Cortex of kidney (tissue), 1 donor: ENCODE data around the gene TRABD2B.

Source experiments
- DNase-seq: peaks from one replicate; lab custom pipeline; 2025; lab: John Stamatoyannopoulos, UW

The TRABD2B gene

GRCh38 chr1:47992720-47993415 lies 4.3 kb downstream of the TRABD2B start:
- no peak for DNase-seq

- DNase-seq = no peak
Measured at GRCh38 chr1:47991673-47992072, 5.5 kb downstream of the TRABD2B start.

GRCh38 chr1:47991187-47991586 lies 6.0 kb downstream of the TRABD2B start:
- DNase-seq = no peak

- no peak for DNase-seq
Measured at GRCh38 chr1:47990286-47990685, 6.9 kb downstream of the TRABD2B start.

- no peak for DNase-seq
Measured at GRCh38 chr1:47987601-47988000, 9.6 kb downstream of the TRABD2B start.

- DNase-seq = no peak
Measured at GRCh38 chr1:47986761-47987200, 10.4 kb downstream of the TRABD2B start.

- no peak for DNase-seq
Measured at GRCh38 chr1:47985018-47985417, 12.2 kb downstream of the TRABD2B start.

- DNase-seq = no peak
Measured at GRCh38 chr1:47984175-47984789, 12.9 kb downstream of the TRABD2B start.

- DNase-seq = no peak
Measured at GRCh38 chr1:47983691-47984090, 13.5 kb downstream of the TRABD2B start.

- no peak for DNase-seq
Measured at GRCh38 chr1:47981667-47982350, 15.4 kb downstream of the TRABD2B start.

- no peak for DNase-seq
Measured at GRCh38 chr1:47980501-47980900, 16.7 kb downstream of the TRABD2B start.

GRCh38 chr1:47979724-47980123 lies 17.5 kb downstream of the TRABD2B start:
- no peak for DNase-seq

GRCh38 chr1:47978486-47978885 lies 18.7 kb downstream of the TRABD2B start:
- DNase-seq = no peak

GRCh38 chr1:47976728-47977127 lies 20.5 kb downstream of the TRABD2B start:
- DNase-seq = no peak

GRCh38 chr1:47976267-47976666 lies 20.9 kb downstream of the TRABD2B start:
- DNase-seq = no peak

- DNase-seq = no peak
Measured at GRCh38 chr1:47975302-47975921, 21.8 kb downstream of the TRABD2B start.

GRCh38 chr1:47972864-47973432 lies 24.2 kb downstream of the TRABD2B start:
- no peak for DNase-seq

GRCh38 chr1:47971385-47972160 lies 25.6 kb downstream of the TRABD2B start:
- DNase-seq = no peak

- no peak for DNase-seq
Measured at GRCh38 chr1:47970882-47971281, 26.3 kb downstream of the TRABD2B start.

GRCh38 chr1:47969478-47969877 lies 27.7 kb downstream of the TRABD2B start:
- DNase-seq = no peak

- DNase-seq = no peak
Measured at GRCh38 chr1:47968556-47968888, 28.7 kb downstream of the TRABD2B start.
